Subcutaneous adipose tissue (tissue), 4 donors: ENCODE data around the gene TMEM119. TPM values are rescaled to one million over a fixed set of nuclear protein-coding genes. Genes with fewer than 3 reads are reported as not detected.

Experiments used
- CTCF ChIP-seq: fragments of 450-650 bp; IDR thresholded peaks from one replicate; pipeline ENCODE4 v1.5.1; 2016; ENCODE audit warnings: low read depth, mild to moderate bottlenecking, control low read depth, antibody characterized with exemption, moderate library complexity
- total RNA-seq, 4 donors: library from RNA; depleted of rRNA; stranded (reverse); fragments of >200 nt; gene quantifications; one replicate each; pipeline ENCODE4 v1.1.0, GENCODE V29; 2016

TMEM119 gene
- total RNA-seq, 4 donors from 2014 or later: 7.8 to 20.5 (median 12.1) TPM

- TF ChIP-seq CTCF: no peak
Observed at GRCh38 chr12:108582509-108582908, 15.4 kb downstream of the TMEM119 start.

GRCh38 chr12:108581311-108582227, 16.3 kb downstream of the TMEM119 start:
- no peak for TF ChIP-seq CTCF

- no peak for TF ChIP-seq CTCF
Observed at GRCh38 chr12:108580531-108580930, 17.4 kb downstream of the TMEM119 start.

DNA sequence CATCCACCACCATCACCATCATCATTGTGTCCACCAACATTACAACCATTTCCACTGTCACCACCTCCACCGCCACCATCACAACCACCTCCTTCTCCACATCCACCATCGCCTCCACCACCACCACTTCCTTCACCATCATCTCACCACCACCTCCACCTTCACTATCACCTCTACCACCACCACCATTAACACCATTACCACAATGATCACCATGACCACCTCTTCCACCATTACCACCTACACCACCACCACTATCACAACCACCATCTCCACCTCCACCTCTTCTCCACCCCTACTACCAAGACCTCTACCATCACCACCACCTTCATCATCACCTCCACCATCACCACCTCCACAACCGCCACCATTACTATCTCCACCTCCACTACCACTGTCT, 19.1 kb downstream of the TMEM119 start:
- TF ChIP-seq CTCF: no peak

GRCh38 chr12:108578264-108578663, 19.6 kb downstream of the TMEM119 start:
- TF ChIP-seq CTCF: no peak

DNA sequence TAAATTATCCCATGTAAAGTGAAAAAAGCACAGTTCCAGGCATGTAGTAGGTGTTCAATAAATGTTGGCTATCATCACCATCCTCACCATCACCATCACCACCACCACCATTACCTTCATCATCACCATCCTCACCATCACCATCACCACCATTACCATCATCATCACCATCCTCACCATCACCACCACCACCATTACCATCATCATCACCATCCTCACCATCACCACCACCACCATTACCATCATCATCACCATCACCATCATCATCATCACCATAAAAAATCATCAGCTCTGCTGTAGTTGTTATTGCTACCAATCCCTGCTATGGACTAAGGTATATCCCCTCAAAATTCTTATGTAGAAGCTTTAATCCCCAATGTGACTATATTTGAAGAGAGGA, 20.4 kb downstream of the TMEM119 start:
- TF ChIP-seq CTCF: no peak

DNA sequence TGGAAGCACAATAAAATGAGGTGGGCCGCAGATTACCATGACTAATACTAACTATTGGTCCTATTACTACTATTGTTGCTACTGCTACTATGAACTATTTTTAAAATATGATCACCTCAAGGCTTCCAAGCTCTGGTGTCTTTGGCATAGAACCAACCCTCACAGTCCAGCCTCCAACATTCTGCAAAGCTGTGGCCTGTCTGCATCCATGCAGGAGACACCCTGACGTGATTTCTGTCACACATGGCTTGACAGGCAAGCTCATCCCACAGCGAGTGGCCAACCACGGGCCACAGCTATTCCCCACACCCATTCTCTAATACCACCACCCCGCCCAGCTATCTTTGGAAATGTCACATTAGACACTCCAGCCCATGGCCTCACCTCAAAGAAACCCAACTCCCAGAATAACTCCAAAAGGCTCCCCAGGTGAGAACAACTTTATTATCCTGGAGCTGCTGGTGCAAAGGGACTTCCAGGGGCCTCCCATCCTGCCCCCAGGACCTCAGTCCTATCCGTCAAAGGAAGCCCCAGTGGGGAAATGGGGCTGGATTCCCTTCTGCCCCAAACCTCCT, 21.1 kb downstream of the TMEM119 start:
- TF ChIP-seq CTCF: no peak
